ENCODE results near the gene DCTN1.
"Not testable (repeated sequence)": the region's sequence is repeated elsewhere in the genome, so short reads cannot be mapped to it uniquely, and the experiment has no call there.

DCTN1 gene

DNA sequence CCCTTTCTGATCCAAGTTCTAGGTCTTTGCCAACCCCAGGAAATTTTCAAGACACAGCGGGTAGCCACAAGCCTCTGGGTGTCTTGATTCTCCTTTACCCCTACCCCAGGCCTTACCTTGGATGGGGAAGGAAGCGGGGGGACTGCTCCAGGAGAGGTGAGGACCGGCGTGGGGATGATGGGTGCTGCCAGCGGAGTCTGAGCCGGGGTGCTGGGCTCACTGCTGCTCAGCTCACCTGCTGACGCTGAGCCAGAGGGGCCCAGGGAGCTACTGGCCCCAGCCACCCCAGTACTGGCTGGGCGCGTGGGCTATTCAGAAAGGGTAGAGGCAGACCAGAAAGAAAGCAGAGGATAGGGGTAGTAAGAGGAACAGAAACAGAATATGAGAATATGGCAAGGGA, 8.7 kb downstream of the DCTN1 start:
- no peak for DNase-seq (ENCODE audit: low read depth in 3 of 3)

GRCh38 chr2:74369976-74370375, 10.1 kb downstream of the DCTN1 start:
- DNase-seq (ENCODE audit: low read depth in 3 of 3), result no peak

GRCh38 chr2:74368499-74368898, 11.6 kb downstream of the DCTN1 start:
- DNase-seq (ENCODE audit: low read depth in 3 of 3), result no peak

DNA sequence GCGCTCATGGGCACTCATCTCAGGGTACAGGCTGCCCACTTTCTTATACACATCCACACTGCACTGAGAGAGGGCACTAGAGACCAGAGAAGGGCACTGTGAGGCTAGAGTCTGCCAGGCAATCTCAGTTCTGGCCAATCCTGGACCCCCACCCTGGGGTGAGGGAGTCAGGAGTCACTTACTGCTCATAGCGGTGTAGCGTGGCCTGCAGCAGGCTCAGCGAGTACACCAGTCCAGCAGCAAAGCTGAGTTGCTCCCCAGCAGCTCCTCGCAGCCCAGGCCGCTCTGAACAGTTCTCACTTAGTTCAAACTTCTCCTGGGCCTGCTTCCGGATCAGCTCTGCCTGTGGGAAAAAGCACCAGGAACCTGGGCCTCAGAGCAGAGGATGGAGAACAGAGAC, 12.3 kb downstream of the DCTN1 start:
- DNase-seq (ENCODE audit: low read depth in 3 of 3), result no peak

- no peak for DNase-seq (ENCODE audit: low read depth in 3 of 3)
Measured at GRCh38 chr2:74366036-74366435, 14.1 kb downstream of the DCTN1 start.

GRCh38 chr2:74364533-74365505, 15.3 kb downstream of the DCTN1 start:
- no peak for DNase-seq (ENCODE audit: low read depth in 3 of 3)

DNA sequence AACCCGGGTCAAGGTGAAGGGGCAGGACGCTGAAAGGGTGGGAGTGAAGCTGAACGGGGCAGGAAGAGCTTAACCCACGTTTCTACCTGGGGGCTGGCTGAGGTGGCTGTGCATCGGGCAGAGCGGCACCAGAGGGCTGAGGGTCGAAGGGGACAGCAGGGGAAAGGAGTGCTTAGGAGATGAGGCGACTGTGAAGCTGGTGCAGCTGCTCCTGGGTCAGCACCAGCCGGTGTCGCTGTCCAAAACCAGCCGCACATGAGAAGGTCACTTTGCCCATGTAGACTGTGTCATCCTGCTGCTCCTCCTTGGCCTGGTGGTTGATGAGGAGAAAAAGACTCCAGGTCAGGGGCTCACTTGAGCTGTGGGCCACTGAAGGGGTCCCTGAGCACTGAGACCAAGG, 18.8 kb downstream of the DCTN1 start:
- no peak for DNase-seq (ENCODE audit: low read depth in 3 of 3)

DNA sequence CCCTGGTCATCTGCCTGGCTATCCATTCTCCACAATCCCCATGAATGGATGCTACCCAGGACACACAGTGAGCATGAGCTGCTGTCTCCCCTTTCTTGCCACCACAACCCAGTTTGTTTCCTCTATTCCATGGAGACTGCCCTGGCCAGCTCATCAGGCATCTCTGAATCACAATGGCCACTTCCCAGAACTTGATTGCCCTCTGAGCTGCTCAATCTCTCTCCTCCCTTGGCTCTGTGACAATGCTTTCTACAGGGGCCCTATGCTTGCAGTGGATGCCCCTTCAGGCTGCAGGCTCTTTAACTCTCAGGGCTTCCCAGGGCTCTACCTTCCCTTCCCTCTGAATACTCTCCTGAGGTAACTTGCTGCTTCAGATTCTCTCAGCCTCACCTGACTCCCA, 22.5 kb downstream of the DCTN1 start:
- DNase-seq (ENCODE audit: low read depth in 3 of 3), result no peak

DNA sequence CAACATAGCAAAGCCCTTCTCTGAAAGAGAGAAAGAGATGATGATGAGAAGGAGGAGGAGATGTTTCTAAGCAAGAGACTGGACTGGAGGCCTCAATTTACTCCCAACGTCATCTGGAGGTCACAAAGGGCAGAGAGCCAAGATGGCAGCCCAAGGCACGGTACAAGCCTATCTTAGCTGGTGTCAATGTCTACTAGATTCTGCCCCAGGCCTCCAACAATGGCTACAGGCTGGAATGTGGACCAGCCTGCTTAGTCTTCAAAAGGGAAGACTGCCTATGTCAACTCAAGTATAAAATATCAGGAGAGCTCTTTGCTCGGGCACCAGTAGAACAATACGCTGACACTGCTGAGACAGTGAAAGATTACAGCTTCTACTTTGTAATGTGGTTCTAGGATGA, 30.2 kb downstream of the DCTN1 start:
- DNase-seq (ENCODE audit: low read depth in 3 of 3), result no peak

- DNase-seq (ENCODE audit: low read depth in 3 of 3), result no peak
Measured at GRCh38 chr2:74347742-74348141, 32.4 kb downstream of the DCTN1 start.

GRCh38 chr2:74347303-74347702, 32.8 kb downstream of the DCTN1 start:
- no peak for DNase-seq (ENCODE audit: low read depth in 3 of 3)

DNA sequence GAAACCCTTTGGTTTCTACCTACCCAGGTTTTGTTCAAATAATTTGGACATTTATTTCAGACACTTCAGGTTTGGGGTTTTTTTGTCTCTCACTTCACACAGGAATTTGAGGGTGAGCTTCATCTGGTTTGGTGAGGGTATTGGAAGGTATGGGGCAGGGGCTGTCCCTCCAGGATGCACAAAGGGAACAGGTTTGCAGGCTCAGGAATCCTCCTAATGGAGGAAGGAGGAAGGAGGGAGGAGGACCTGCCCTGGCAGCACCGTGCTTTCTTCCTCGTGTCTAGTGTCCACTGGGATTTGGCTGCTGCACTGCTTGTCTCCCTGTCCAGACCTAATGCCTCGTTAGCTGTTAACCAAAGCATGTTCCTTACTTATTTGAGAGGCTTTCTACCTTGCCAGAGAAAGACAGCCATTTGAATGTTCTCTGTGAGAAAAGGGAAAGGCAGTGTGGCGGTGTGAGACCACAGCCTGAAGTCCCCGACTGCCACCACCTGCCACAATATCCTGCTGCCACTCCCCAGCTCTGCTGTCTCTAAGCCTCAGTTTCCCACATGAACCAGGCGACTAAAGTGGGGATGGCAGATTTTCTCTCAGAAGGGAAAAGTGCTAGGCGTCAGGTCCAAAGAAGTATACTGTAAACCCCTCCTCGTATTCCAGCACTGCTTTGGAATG, 34.7 kb downstream of the DCTN1 start:
- no peak for DNase-seq (ENCODE audit: low read depth in 3 of 3)

- DNase-seq (ENCODE audit: low read depth in 3 of 3), result no peak
Measured at GRCh38 chr2:74343316-74343715, 36.8 kb downstream of the DCTN1 start, which contains the start of gene SLC4A5. TSS of gene SLC4A5 (minus strand) at chr2:74343416. CDS start at chr2:74315023, 28,393 bp downstream.

DNA sequence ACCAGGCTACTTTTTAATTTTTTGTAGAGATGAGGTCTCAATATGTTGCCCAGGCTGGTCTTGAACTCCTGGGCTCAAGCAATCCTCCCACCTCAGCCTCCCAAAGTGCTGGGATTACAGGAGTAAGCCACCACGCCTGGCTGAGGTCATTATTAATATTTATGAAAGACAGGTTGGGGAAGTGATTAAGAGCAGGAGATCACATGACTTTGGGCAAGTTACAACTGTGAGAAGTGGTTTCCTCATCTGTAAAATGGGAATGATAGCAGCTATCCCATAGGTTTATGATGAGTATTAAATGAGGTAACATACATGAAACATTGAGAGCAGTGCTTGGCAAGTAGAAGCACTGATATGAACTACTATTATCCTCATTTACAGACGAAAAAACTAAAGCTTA, 43.9 kb downstream of the DCTN1 start:
- DNase-seq (ENCODE audit: low read depth in 3 of 3), result not testable (repeated sequence)

GRCh38 chr2:74334931-74335333, 45.2 kb downstream of the DCTN1 start:
- DNase-seq (ENCODE audit: low read depth in 3 of 3), result peak; percentile 34 to 74 (median 62)

- no peak for DNase-seq (ENCODE audit: low read depth in 3 of 3)
Measured at GRCh38 chr2:74333896-74334586, 46.1 kb downstream of the DCTN1 start.

DNA sequence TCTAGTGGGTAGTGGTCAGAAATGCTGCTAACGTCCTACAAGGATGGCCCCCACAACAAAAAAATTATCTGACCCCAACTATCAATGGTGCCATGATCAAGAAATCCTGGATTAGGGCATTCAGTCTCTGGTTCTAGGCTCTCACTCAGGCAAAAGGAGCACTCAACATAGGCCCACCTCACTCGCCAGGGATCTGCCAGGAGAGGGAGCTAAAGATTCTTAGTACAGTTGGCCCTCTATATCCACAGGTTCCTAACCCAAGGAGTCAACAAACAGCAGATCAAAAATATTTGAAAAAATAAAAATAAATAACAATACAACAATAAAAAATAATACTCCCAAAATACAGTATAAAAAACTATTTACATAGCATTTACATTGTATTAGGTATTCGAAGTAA, 46.9 kb downstream of the DCTN1 start:
- DNase-seq (ENCODE audit: low read depth in 3 of 3), result no peak

- DNase-seq (ENCODE audit: low read depth in 3 of 3), result no peak
Measured at GRCh38 chr2:74332550-74333174, 47.4 kb downstream of the DCTN1 start.

- no peak for DNase-seq (ENCODE audit: low read depth in 3 of 3)
Measured at GRCh38 chr2:74328573-74328972, 51.5 kb downstream of the DCTN1 start.

GRCh38 chr2:74328074-74328473, 52.0 kb downstream of the DCTN1 start:
- DNase-seq (ENCODE audit: low read depth in 3 of 3), result no peak

DNA sequence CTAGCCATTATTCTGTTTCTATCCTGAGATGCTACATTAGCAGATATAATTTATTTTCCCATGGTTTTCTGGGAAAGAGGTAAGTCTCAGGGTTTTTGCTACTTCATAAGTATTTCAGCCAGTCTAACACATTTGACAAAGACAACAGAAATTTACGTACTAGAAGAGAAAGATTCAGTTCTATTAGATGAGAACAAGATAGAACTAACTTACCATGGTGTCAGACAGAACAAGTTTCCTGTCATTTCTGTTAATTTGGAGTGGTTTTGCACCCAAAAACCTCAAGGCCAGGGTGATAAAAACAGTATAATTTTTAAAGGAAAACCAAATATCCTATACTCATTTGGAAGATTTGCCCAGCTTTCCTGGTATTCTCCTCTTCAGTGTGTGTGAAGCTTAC, 52.5 kb downstream of the DCTN1 start:
- DNase-seq (ENCODE audit: low read depth in 3 of 3), result no peak

- no peak for DNase-seq (ENCODE audit: low read depth in 3 of 3)
Measured at GRCh38 chr2:74327199-74327598, 52.9 kb downstream of the DCTN1 start.
